ENCODE data around the gene NFATC2.

Gene NFATC2

GRCh38 chr20:51487565-51488268, 54.8 kb downstream of the NFATC2 start (continued):
- TF ChIP-seq ZNF561 (tag by site-specific recombination; IDR thresholded peaks at IDR 0.05; ENCODE audit: borderline replicate concordance): 0 out of 2 replicates have a peak, but pooled peaks have one; percentile 7
- TF ChIP-seq ZNF362 (tag by site-specific recombination; IDR thresholded peaks at IDR 0.05): peak; percentile 68; the same call in 1 of the 2 replicates
- TF ChIP-seq ZFHX2 (tag by site-specific recombination; conservative IDR thresholded peaks at IDR 0.05): 0 out of 2 replicates have a peak, but pooled peaks have one; percentile 34
- no peak for TF ChIP-seq ZNF585B (tag by site-specific recombination; IDR thresholded peaks at IDR 0.05)
- TF ChIP-seq ZSCAN4 (tag by site-specific recombination; IDR thresholded peaks at IDR 0.05): no peak
- no peak for TF ChIP-seq REST (tag by site-specific recombination; IDR thresholded peaks at IDR 0.05)
- TF ChIP-seq ZNF37A (tag by site-specific recombination; IDR thresholded peaks at IDR 0.05): no peak
- no peak for TF ChIP-seq ZBTB21 (tag by site-specific recombination; IDR thresholded peaks at IDR 0.05)
- TF ChIP-seq YY1 (tag by site-specific recombination; IDR thresholded peaks at IDR 0.05): no peak
- TF ChIP-seq, protein P1, sequence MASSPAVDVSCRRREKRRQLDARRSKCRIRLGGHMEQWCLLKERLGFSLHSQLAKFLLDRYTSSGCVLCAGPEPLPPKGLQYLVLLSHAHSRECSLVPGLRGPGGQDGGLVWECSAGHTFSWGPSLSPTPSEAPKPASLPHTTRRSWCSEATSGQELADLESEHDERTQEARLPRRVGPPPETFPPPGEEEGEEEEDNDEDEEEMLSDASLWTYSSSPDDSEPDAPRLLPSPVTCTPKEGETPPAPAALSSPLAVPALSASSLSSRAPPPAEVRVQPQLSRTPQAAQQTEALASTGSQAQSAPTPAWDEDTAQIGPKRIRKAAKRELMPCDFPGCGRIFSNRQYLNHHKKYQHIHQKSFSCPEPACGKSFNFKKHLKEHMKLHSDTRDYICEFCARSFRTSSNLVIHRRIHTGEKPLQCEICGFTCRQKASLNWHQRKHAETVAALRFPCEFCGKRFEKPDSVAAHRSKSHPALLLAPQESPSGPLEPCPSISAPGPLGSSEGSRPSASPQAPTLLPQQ (tag by site-specific recombination; IDR thresholded peaks at IDR 0.05): peak; percentile 96
- TF ChIP-seq, protein P2, sequence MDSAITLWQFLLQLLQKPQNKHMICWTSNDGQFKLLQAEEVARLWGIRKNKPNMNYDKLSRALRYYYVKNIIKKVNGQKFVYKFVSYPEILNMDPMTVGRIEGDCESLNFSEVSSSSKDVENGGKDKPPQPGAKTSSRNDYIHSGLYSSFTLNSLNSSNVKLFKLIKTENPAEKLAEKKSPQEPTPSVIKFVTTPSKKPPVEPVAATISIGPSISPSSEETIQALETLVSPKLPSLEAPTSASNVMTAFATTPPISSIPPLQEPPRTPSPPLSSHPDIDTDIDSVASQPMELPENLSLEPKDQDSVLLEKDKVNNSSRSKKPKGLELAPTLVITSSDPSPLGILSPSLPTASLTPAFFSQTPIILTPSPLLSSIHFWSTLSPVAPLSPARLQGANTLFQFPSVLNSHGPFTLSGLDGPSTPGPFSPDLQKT (IDR thresholded peaks at IDR 0.05; ENCODE audit: borderline replicate concordance, low read depth, low read length): no peak
- no peak for TF ChIP-seq ZNF394 (tag by site-specific recombination; IDR thresholded peaks at IDR 0.05; ENCODE audit: borderline replicate concordance)
- TF ChIP-seq TCF7L2 (IDR thresholded peaks at IDR 0.05; ENCODE audit: borderline replicate concordance, low read depth, low read length): no peak
- no peak for TF ChIP-seq ZBTB49 (tag by site-specific recombination; IDR thresholded peaks at IDR 0.05; ENCODE audit: low read depth)
- no peak for TF ChIP-seq ZNF112 (tag by site-specific recombination; IDR thresholded peaks at IDR 0.05)
- TF ChIP-seq ZNF223 (tag by site-specific recombination; IDR thresholded peaks at IDR 0.05): no peak
- no peak for TF ChIP-seq TSHZ1 (tag by site-specific recombination; IDR thresholded peaks at IDR 0.05; ENCODE audit: borderline replicate concordance)
- no peak for TF ChIP-seq ZNF791 (tag by site-specific recombination; IDR thresholded peaks at IDR 0.05)
- no peak for TF ChIP-seq ZNF548 (tag by site-specific recombination; IDR thresholded peaks at IDR 0.05)
- TF ChIP-seq ZFP41 (tag by site-specific recombination; IDR thresholded peaks at IDR 0.05; ENCODE audit: borderline replicate concordance): no peak
- TF ChIP-seq ZNF19 (tag by site-specific recombination; IDR thresholded peaks at IDR 0.05; ENCODE audit: low read depth): no peak
- TF ChIP-seq ZNF596 (tag by site-specific recombination; IDR thresholded peaks at IDR 0.05): no peak
- peak; percentile 27; the same call in 1 of the 2 replicates for TF ChIP-seq SP2 (tag by site-specific recombination; IDR thresholded peaks at IDR 0.05)
- TF ChIP-seq ZNF629 (tag by site-specific recombination; IDR thresholded peaks at IDR 0.05): peak; percentile 36; the same call in 1 of the 2 replicates
- TF ChIP-seq FEZF1 (tag by site-specific recombination; IDR thresholded peaks at IDR 0.05): no peak

Measured in HEK293 (cell line).